GM19328 (cell line): ENCODE data around the gene SLC22A15.
A peak's percentile ranks its signal among the peaks of the same experiment; 100 is the strongest.
"Not testable (repeated sequence)": the region's sequence is repeated elsewhere in the genome, so short reads cannot be mapped to it uniquely, and the experiment has no call there.

Experiments
- ATAC-seq: cut with Tn5 transposase; IDR thresholded peaks from one replicate; pipeline ENCODE4 v1.9.1; 2021; ENCODE audit warnings: mild to moderate bottlenecking, moderate library complexity; ENCODE audit not compliant: unreplicated experiment

The SLC22A15 gene

DNA sequence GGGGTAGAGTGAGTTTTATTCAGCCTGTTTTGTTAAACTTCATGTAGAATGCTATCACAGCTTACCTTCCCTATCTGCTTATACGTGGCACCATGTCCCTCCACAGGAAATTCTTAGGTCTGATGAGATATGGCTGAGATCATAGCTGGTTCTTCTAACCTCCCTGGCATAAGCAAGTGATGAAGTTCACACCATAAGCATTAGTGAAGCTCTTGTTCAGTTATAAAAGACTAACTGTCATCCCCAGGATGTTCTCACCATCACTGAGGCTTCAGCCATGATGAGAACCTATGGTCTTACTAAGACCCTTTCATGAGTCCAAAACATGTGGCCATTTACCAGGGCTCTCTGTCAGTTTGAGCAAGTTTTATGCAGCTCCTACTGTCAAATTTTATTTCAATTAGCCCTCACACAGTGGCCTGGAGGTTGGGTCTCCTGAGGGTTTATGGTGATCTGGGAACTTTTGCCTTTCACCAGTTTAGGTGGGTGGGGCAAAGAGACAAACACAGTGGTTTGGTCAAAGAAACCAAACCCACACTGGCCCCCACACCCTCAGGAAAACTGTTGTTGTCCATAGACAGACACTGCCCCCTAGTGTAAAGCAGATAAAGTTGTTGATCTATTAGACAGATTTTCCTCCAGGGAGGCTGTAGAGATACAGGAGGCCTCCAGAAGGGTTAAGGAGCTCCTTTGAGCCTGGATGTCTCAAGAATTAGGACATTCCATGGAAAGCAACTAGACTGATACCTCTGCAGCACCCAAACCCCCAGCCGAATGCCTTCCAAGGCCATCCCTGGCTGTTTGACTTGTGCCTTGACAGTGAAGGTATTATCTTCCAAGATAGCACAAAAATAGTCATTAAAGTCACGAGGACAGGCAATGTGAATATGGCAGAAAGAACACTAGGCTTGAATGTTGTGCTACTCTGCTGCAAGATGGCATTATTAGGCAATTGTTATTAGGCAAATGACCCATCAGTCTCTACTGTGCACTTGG, 5.0 kb downstream of the SLC22A15 start:
- no peak for ATAC-seq

DNA sequence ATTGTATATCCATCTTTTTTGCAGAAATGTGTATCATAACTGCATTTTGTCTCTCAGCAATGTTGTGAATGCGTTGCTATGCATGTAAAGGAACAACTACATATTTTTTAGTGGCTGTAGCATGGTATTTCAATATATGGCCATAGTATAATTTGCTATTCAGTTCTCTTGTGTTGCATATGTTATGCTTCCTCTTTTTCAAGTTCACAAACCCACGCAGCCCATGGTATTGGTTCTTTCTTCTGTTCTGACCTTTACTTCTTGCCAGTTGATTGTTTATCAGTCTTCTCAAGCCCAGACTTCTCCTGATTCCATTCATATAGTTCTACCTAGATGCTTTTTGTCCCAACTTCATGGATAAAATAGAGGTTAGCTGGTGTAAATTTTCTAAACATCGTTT, 6.1 kb downstream of the SLC22A15 start:
- no peak for ATAC-seq

DNA sequence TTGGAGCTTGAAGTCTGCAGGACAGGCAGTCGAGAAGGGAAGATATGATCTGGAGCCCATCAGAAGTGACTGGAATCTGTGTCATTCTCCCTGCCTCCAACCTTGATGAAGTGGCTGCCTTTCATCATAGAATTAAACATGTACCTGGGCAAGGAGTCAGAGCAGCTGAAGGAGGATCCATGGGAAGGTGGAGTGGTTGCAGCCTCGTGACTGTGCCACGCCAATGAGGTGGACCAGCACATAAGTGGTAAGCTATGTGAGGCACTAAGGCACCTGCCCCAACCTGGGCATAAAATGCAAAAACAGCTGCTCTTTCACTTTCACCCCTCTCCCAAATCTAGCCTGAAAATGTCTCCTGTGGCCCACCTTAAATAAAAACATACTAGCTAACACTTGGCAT, 7.3 kb downstream of the SLC22A15 start:
- ATAC-seq, result no peak

DNA sequence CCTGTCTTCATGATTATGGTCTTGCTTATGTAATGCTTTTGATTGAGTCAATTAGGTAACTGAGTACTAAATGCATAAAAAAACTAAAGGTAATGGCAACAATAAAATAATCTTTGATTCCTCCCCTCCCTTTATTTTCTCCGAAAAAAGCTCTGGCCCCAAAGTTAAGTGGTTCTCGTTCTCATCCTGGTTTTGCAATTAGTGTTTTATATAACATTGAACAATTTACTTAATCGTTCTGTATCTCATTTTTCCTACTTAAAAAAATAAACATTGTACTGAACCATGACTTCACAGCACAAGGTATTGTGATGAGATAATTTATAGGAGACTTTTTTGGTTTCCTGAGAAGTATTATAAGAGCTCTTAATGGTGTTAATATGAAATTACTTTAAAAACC, 11.3 kb downstream of the SLC22A15 start:
- no peak for ATAC-seq

DNA sequence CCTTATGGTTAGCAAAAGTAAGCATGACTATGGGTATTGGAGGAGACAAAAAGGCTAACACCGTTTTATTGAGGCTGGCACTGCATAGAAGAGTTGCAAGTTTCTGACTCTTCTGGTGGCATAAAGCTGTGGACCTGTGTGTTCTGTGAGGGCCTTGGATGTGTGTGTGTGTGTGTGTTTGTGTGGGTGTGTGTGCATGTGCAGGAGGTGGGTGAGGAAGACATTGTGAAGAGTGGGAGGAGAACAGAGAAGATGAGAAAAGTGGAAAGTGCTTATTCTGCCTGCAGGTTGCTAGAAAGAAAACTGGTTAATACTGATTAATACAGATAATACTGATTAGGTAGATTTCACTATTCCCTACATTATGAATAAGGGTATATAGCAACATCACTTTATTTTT, 12.6 kb downstream of the SLC22A15 start:
- ATAC-seq, result no peak

DNA sequence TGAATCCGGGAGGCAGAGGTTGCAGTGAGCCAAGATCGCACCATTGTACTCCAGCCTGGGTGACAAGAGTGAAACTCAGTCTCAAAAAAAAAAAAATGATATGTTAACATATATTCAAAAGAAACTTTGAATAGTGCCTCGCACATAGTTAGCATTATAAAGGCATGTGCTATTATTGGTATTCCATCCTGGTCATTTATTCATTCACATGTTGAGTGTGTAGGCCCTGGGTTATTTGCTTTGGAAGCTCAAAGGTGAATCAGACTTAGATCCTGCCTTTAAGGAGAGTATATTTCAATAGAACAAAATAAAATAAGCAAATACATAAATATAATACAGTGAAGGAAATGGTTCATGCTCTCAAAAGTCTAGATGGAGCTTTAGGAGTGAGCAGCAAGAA, 13.4 kb downstream of the SLC22A15 start:
- no peak for ATAC-seq

DNA sequence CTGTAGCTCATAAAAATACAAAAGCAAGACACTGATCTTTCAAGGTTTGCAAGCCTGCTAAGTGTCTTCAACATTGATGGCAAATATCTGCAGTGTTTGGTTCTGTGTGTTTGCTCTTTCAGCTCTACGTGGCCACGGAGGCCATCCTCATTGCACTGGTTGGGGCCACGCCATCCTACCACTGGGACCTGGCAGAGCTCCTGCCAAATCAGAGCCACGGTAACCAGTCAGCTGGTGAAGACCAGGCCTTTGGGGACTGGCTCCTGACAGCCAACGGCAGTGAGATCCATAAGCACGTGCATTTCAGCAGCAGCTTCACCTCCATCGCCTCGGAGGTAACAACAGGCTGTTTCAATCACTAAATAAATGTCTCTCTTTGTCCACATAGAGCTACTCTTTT, 15.6 kb downstream of the SLC22A15 start:
- ATAC-seq, result no peak

DNA sequence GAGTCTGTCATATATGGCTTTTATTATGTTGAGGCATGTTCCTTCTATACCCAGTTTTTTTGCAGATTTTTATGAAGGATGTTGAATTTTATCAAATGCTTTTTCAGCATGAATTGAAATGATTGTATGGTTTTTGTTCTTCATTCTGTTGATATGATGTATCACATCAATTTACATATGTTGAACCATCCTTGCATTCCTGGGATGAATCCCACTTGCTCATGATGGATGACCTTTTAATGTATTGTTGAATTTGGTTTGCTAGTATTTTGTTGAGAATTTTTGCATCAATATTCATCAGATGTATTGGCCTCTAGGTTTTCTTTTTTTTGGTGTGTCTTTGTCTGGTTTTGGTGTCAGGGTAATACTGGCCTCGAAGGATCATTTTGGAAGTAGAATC, 21.6 kb downstream of the SLC22A15 start:
- not testable (repeated sequence) for ATAC-seq

DNA sequence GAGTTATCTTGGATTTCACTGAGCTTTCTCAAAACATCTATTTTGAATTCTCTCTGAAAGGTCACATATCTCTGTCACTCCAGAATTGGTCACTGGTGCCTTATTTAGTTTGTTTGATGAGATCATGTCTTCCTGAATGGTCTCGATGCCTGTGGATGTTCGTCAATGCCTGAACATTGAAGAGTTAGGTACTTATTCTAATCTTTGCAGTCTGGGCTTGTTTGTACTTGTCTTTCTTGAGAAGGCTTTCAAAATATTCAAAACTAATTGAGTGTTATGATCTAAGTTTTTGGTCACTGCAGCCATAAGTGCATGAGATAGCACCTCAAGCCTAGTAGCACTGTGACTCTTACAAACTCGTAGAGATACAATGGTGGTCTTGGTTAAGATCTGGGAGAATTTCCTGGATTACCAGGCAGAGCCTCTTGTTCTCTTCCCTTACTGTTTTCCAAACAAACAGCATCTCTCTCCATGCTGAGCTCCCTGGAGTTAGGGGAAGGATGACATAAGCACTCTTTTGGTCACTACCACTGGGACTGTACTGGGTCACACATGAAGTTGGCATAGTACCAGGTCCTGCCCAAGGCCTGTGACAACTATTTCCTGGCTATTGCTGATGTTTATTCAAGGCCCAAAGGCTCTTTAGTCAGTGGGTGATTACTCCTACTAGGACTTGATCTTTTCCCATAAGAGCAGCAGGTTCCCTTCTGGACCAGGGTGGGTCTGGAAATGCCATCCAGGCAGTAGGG, 25.6 kb downstream of the SLC22A15 start:
- no peak for ATAC-seq

DNA sequence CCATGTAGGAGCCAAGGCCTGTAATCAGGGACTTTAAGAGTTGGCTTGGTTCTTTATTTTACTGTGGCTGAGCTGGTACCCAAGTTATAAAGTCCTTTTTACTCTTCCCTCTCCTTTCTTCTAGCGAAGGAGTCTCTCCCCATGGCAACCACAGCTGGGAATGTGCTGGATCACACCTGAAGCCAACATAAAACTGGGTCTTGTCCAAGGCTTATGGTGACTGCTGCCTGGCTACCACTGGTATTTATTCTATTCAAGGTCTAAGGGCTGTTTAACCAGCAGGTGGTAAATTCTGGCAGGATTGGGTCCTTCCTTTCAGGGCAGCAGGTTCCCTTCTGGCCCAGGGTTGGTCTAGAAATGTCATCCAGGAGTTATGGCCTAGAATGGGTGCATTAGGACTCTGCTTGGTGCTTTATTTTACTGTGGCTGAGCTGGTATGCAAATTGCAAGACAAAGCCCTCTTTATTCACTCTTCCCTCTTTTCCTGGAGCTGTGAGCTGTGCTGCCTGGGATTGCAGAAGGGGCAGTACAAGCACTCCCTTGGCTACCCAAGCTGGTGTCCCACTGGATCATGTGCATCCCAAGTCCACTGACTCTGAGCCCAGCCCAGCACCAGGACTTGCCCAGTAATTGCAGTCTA, 26.6 kb downstream of the SLC22A15 start:
- ATAC-seq, result no peak

DNA sequence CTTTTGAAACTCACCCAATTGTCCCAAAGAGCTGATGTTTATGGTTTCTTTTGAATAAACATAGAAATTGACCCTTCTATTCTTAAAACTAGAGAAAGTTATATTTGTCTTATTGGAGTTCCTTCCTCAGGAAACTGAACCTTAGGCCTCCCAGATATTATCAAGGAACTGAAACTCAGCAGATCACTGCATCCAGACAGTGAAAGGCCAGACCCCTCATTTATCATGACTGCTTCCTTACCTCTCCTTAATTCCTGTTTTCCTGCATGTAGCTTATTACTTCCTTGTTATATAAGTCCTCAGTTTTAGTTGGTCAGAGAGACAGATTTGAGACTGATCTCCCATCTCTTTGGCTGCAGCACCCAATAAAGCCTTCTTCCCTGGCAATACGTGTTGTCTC, 27.5 kb downstream of the SLC22A15 start:
- ATAC-seq, result no peak

DNA sequence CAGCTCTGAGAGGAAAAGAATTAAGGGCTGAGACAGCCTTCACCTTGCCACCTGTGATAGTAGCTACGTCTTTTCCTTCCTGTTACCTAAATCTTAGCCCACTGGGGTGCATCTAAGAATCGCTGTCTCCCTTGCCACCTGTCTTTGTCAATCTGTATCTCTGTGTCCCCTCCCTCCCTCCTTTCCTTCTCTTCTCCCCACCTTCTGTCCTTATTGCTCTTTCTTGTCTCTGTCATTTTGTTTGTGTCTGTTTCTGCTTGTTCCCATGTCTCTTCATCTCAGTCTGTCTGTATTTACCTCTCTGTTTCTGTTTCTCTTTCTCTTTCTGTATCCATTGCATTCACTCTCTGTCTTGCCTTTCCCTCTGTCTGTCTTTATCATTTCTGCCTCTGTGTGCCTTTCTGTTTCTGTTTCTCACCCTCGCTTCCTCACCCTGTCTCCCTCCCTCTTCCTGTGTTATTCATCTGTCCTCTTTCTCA, 30.2 kb downstream of the SLC22A15 start:
- peak; percentile 86 for ATAC-seq

DNA sequence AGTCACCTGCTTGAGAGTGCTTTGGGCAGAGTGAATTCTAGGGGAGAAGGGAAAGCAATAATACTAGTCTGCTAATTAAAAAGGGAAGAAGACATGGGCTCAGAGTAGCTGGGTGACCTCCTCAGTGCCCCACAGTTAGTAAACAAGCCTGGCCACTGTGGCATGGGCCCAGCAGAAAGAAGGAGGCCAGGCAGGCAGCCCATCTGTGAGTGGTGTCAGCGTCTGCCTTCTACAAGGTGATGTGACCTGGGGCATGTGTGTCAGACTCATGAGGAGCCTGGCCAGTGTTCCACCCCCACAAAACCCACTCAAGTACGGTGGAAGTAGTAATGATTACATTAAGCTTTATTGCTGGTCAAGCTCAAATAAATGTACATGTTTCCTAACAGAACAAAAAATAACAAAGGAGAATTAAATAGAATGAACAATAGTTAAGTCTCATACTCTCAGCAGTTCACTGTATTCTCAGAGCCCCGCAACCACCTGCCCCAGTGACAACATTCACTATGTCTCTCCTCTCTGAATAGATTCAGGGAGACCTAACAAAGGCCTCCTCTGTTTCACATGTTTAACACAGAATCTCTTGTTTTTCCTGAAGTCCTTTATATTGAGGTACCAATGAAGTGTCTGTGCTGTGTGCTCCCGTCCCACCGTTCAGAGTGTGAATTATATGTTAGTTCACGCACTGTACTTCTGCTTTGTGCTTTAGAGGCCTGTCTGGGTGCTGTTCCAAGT, 32.5 kb downstream of the SLC22A15 start:
- no peak for ATAC-seq

DNA sequence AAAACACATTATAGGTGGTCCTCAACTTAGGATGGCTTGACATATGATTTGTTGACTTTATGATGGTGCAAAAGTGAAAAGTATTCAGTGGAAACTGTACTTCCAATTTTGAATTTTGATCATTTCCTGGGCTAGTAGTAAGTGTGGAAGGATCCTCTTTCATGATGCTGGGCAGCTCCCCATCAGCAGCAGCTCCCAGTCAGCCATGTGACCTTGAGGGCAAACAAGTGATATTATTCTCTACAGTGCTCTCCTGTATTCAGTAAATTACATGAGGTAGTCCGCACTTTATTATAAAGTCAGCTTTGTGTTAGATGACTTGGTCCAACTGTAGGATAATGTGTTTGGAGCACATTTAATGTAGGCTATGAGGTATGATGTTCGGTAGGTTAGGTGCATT, 36.4 kb downstream of the SLC22A15 start:
- ATAC-seq, result no peak

DNA sequence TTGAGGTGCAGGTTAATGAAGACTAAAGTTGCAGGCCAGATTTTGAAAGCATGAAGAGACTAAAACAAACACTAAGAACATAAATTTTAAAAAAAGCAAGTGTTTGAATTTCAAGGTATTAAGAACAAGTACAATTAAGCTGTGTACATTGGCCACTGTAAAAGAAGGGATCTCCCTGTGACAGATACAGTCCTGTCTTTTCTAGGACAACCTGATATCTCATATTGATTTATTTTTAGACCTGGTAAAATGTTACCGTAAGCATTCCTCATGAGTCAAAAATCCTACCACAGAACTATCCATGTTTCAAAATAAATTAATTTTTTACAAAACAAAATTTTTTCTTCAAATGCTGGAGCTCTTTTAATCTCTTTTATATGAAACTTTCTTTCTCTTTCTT, 39.4 kb downstream of the SLC22A15 start:
- no peak for ATAC-seq

DNA sequence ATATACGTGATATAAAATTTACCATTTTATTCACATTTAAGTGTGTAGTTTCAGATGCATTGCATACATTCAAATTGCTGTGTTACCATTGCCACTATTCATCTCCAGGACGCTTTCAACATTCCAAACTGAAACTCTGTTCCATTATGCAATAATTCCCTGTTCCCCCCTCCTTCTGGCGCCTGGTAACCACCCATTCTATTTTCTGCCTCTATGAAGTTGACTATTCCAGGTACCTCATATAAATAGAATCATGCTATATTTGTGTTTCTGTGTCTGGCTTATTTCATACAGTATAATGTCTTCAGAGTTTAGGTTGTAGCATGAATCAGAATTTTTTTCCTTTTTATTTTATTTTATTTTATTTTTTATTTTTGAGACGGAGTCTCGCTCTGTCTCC, 41.7 kb downstream of the SLC22A15 start:
- no peak for ATAC-seq

DNA sequence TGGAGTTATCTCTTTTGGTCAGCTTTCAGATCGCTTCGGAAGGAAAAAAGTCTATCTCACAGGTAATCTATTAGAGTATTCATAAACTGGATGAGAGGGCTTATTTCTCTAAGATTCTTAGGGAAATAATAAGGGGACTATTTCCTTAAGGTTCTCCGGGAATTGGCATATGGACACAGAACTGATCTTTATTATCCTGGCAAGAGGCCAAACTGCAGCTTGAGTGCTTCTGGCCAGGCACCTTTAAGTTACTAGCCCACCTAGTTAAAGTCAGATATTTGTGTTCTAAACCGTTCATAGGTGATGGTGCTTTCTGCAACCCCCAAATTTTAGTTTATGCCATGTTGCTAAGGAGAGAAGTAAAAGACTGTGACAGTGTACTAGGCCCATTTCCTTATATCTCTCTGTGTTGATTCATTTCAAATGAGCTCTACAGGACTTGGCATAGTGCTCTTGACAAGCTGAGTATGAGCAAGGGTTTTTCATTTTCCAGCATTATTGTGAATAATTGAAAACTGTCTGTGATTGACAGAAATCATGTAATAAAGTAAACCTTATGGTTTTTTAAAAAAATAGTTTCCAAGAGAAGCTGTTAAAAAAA, 43.4 kb downstream of the SLC22A15 start:
- no peak for ATAC-seq

DNA sequence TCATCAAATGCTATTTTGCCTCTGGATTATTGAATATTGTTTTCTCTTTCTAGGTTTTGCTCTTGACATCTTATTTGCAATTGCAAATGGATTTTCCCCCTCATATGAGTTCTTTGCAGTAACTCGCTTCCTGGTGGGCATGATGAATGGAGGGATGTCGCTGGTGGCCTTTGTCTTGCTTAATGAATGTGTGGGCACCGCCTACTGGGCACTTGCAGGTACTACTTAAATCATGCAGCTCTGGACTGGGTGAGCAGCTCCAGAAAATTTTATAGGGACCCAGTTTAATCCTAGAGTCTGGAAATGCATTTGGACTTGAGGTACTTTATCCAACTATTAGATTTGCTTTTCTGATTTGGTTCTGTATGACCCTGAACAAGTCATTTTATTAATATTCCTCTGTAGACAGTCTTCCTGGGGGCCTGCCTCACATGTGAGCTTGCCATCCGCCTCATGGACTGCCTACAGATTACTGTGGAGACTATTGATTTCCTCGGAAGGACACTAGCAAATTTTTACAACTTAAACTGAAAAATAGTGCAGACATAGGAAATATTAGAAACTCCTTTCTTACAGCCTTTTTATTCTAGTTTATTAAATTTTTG, 44.5 kb downstream of the SLC22A15 start:
- ATAC-seq, result peak; percentile 79

DNA sequence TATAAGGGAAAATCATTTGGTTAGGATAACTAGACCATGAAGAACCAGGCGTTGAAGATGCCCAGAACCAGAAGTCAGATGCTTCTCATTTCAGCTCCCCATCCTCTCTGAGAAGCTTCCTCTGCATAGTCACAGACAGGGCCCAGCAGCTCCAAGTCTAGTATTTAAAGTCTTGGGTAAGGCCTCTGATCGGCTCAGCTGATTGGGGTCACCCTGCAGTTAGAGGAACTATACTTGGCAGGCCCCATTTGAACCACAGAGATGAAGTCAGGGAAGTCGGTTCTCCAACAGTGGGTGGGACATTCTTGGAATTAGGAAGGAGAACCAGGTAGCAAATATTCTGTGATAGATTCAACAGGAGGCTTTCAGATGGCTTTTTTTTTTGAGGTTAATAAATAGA, 48.3 kb downstream of the SLC22A15 start:
- no peak for ATAC-seq

DNA sequence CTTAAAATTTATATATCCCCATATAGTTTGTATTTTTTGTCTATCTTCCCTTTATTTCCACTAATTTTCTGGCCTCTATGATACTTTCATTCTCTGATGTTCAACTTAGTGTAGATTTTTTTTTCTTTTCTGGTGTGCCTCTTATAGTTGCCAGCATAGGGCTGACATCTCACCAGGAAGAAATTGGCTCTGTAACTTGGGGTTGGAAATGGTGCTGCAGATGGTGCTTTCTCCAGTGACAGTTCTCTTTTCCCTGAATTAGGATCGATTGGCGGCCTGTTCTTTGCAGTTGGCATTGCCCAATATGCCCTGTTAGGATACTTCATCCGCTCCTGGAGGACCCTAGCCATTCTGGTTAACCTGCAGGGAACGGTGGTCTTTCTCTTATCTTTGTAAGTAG, 50.3 kb downstream of the SLC22A15 start:
- no peak for ATAC-seq
